Measurements from ENCODE around the gene SLC48A1.

DNA sequence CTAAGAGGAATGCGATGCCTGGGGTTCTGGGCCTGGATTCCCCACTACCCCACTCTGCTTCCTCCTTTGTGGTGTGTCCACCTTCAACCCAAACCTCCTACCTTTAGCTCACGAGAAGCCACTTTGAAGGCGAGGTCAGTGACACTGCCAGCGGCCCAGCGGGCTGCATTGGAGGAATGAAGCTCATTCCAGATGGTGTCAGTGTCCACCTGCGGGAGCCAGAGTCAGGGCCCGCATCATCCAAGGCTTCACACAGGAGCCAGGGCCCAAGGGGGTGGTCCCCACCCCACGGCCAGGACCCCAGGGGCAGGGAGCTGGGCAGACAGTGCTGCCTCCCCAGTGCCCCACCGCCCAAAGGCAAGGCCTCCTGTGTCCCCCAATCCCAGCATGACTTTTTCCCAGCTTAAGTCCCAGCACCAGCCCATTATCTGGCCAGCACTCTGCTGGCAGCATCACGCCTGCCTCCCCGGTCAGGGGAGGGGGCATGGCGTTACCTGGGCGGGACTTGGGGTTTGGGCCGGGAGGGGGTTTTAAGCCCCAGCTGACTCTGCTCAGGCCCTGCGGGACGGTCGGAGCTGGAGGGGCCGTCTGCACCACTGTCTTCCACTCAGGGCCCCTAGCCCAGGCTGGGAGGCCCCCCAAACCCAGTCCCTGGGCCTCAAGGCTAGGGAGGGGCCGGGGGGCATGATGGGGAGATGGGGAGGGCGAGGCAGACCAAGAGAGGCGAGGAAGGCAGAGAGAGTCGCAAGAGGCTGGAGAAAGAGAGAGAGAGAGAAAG lies 16.9 kb downstream of the SLC48A1 start:
- TF ChIP-seq, protein P1, sequence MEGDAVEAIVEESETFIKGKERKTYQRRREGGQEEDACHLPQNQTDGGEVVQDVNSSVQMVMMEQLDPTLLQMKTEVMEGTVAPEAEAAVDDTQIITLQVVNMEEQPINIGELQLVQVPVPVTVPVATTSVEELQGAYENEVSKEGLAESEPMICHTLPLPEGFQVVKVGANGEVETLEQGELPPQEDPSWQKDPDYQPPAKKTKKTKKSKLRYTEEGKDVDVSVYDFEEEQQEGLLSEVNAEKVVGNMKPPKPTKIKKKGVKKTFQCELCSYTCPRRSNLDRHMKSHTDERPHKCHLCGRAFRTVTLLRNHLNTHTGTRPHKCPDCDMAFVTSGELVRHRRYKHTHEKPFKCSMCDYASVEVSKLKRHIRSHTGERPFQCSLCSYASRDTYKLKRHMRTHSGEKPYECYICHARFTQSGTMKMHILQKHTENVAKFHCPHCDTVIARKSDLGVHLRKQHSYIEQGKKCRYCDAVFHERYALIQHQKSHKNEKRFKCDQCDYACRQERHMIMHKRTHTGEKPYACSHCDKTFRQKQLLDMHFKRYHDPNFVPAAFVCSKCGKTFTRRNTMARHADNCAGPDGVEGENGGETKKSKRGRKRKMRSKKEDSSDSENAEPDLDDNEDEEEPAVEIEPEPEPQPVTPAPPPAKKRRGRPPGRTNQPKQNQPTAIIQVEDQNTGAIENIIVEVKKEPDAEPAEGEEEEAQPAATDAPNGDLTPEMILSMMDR (IDR thresholded peaks at IDR 0.05) = no peak
- no peak for TF ChIP-seq POLR2A (IDR thresholded peaks at IDR 0.05)
